Measurements from ENCODE around the gene ZNF81.
"Not testable (repeated sequence)": the region's sequence is repeated elsewhere in the genome, so short reads cannot be mapped to it uniquely, and the experiment has no call there.

- not testable (repeated sequence) for TF ChIP-seq CTCF, POLR2A (IDR thresholded peaks at IDR 0.05)
These were observed 29.5 kb upstream of the ZNF81 start for GRCh38 chrX:47807272-47807538.
